Activated T-cell treated with anti-CD3 and anti-CD28 coated beads for 24 hours (primary cell): ENCODE data around the gene PPM1B.
"Not testable (repeated sequence)": the region's sequence is repeated elsewhere in the genome, so short reads cannot be mapped to it uniquely, and the experiment has no call there.

Experiments used
- DNase-seq: peaks from one replicate; pipeline ENCODE4 v3.0.0-alpha.2; 2020; ENCODE audit warnings: low read depth

The PPM1B gene

DNA sequence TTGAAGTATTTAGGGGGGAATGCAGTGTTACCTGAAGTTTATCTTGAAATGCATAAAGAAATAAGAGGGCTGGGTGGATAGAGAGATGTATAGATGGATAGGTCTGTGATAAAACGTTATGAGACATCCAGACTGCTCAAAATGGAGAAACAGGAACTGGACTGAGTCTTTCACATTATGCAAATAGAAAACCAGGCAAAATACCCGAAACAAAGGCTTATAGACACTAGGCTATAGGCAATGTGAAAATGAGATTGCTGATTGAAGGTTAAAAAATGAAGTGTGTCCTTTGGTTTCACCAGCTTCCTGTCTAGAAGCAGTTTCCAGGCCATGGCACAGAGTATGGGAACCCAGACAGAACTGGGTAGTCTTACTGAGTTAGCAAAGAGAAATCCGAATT, 81.7 kb downstream of the PPM1B start:
- no peak for DNase-seq

DNA sequence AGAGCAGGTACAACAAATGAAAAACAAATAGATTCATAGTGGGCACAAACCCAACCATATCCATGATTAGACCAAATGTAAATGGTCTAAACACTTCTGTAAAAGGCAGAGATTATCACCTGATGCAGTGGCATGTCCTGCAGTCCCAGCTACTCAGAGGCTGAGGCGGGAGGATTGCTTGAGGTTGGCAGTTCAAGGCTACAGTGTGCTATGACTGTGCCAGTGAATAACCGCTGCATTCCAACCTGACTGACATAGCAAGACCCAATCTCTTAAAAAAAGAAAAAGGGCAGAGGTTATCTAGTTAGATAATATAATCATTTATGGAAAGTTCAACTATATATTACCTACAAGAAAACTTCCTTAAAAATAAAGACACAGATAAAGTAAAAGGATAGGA, 85.3 kb downstream of the PPM1B start:
- DNase-seq, result no peak

DNA sequence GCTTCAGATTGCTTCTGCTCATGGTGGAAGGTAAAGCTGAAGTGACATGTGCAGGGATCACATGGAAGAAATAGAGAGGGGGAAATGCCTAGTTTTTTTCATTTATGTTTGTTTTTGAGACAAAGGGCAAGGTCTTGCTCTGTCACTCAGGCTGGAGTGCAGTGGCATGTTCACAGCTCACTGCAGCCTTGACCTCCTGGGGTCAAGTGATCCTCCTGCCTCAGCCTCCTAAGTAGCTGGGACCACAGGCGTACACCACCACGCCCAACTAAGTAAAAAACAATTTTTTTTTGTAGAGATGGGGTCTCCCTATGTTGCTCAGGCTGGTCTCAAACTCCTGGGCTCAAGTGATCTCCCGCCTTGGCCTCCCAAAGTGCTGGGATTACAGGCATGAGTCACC, 87.0 kb downstream of the PPM1B start:
- DNase-seq, result not testable (repeated sequence)

DNA sequence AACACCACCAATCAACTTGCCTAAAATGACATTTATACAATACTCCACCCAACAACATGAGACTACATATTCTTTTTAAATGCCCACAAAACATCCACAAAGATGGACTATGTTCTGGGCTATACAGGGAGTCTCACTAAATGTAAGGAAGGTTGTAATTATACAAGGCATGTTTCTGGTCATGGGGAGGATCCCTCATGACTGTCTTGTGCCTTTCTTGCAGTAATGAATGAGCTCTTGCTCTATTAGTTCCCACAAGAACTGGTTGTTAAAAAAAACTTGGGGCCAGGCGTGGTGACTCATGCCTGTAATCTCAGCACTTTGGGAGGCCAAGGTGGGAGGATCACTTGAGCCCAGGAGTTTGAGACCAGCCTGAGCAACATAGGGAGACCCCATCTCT, 89.1 kb downstream of the PPM1B start:
- not testable (repeated sequence) for DNase-seq

DNA sequence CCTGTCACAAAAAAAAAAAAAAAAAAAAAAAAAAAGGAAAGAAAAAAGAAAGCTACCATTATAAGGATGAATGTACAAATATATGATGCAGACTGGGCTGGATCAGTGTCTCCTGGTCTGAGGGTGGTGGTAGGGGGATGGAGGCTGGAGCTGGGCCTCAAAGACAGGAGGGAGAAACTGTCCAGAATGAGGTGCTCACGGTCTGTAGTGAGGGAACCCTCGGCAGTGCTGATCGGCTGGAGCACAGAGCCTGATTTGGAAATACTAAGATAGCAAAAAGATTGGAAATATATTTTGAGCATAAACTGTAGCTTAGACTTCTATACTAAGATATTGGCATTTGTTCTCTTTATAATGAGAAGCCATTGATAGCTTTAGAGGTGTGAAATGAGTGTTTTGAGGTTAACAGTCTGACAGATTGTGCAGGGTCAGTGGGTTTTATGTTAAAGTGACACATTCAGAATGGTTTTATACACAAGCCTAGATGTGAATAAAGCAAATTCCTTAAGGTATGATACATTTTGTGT, 98.7 kb downstream of the PPM1B start:
- no peak for DNase-seq

DNA sequence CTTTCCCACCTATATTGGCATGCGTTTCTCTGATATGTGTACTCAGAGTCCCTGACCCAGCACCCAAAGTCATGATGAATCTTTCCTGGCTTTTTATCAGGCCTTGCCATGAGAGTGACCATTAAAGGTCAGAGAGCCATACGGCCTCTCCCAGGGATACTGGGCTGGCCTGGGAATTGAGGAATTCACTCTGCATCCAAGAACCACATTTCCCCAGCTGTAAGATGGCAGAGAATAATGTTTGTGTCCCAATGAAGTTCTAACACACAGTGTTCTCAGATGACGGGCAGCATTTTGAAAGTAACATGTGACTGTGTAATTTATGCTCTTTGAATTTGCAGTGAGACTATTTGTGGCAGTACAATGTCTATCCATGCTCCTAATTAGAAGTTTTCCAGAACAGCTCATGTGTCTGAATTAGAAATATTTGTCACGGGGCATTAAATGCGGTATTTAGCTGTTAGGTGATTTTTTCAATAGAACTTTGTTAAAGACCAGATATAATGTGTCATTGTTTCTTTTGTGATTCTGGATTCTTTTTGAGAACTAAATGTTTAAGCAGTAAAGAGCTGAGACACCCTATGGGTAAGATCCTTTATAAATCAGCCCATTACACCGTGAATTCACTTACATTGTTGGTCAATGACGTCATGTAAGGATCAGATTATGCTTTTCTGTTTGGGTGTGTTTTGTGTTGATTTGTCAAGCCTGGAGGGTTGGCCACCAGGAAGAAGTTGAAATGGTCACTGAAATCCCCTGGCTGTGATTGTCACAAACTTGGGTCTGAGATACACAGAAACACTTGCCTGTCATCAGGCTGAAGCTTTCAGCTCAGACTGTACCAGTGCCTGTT, 99.3 kb downstream of the PPM1B start:
- DNase-seq, result no peak

DNA sequence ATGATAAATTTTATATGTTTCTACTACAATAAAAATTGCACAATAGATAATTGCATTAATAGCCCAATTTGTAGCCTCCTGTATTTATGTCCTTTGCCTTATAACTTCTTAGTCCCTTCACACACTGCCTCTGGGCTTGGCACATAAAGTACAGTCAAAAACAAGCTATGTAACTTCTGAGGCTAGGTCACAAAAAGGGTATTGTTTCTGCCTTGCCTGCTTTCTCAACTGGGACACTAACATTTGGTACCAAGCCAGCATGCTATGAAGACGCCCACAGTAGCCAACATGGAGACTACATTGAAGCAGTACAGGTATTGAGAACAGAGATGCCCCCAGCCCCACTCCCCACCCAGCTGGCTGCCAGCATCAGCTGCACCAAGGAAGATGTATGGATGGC, 101.2 kb downstream of the PPM1B start:
- no peak for DNase-seq

DNA sequence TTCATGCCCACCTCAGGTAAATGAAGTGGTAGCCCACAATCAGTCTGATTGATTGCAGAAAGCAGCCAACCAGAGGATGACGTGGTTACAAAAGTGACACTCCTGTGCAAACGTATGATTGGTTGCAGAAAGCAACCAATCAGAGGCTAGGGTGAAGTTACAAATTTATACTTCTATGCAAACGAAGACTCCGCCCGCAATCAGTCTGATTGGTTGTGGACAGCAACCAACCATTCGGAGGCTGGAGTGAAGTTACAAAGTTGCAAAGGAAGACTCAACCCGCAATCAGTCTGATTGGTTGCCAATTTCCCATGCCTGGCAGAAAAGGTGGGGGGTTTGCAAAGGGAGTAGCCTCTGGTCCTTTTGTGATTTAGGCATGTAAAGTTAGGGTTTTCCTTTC, 102.6 kb downstream of the PPM1B start:
- DNase-seq, result no peak

DNA sequence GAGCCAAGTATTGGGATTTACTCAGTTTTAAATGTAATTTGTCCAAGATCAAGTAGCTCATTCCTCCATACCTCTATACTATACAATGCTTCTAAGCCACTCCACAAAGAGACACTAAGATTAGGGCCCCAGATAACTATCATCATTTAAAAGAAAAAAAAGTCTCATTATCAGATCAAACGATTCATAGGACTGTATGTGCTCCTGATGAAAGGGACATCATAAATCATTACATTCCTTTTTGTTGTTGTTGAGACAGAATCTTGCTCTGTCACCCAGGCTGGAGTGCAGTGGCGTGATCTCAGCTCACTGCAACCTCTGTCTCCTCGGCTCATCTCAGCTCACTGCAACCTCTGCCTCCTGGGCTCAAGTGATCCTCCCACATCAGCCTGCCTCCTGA, 104.4 kb downstream of the PPM1B start:
- DNase-seq, result no peak

DNA sequence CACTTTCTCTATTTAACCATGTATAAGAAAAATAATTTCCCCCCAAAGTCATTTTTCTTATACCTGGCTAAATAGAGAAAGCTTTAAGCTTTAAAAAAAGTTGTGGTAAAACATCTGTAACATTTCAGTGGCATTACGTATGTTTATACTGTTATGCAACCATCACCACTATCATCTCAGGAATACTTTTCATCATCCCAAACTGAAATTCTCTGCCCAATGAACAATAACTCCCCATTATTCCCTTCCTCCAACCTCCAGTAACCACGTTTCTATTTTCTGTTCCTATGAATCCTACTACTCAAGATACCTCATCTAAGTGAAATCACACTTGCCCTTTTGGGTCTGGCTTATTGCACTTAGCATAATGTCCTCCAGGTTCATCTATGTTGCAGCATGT, 104.9 kb downstream of the PPM1B start:
- no peak for DNase-seq

DNA sequence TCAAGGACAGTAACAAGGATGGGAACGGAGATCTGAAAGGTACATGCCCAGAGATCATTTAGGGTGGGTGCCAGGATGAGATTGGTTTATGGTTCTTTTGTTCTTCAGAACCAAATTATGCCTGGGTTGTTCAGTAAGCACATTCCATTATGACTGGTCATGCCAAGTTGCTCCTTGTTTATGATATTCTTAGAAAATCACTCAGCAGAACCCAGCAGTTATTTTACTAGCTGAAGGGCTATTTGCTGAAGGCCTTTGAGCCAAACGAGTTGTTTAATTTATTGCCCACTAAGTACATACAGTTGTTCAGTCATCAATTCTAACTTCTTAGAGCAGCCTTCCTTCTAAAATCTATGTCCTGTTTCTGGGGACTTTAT, 107.2 kb downstream of the PPM1B start:
- DNase-seq, result no peak

DNA sequence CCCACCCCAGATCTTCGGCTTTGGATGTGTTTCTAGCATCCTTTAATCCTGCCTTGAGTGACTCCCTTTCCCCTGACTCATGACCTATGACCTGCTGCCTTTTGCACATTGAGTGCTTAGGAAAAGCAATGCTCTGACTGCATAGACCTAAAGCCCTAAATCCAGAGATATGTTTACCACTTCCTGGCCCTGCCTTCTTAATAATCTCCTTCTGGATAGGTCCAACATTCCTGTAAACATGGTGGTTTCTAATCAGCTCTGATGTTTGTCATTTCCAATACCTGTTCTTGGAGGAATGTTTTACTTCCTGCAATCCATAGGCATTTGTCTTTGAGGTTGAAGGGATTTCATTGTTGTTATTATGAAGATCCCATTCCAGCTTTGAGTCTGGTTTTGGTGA, 108.9 kb downstream of the PPM1B start:
- no peak for DNase-seq

DNA sequence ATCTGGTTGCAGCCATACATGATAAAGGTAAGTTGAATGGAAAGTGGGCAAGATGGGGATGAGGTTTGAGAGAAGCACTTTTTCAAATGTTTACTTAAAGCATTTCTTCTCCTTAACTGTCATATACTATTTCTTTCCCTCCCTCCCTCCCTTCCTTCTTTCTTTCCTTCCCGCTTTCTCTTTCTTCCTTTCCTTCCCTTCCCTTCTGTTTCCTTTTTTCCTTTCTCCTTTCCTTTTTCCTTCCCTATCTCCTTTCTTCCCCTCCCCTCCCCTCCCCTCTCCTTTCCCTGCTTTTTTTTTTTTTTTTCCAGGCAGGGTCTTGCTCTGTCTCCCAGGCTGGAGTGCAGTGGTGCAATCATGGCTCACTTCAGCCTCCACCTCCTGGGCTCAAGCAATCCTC, 112.2 kb downstream of the PPM1B start:
- no peak for DNase-seq
